PFSK-1 (cell line): Measurements from ENCODE around the gene RUNX3.

Experiments
- FOXP2 ChIP-seq: optimal IDR thresholded peaks from 2 replicates; pipeline ENCODE3; 2011; ENCODE audit warnings: borderline replicate concordance, control low read depth, inconsistent platforms; ENCODE audit not compliant: insufficient read depth; ENCODE audit errors: extremely low read length, extremely low read depth
- POLR2AphosphoS5 ChIP-seq: IDR thresholded peaks from 2 replicates; pipeline ENCODE4 v1.6.1; 2012; ENCODE audit warnings: low read depth, mild to moderate bottlenecking, control low read depth, low read length, moderate library complexity
- SIN3A ChIP-seq: IDR thresholded peaks from 2 replicates; pipeline ENCODE4 v1.6.1; 2012; ENCODE audit warnings: mild to moderate bottlenecking, low read length, moderate library complexity, borderline replicate concordance; ENCODE audit not compliant: insufficient read depth
- TAF1 ChIP-seq: IDR thresholded peaks from 2 replicates; pipeline ENCODE4 v1.6.1; 2012; ENCODE audit warnings: low read length, control low read depth, borderline replicate concordance; ENCODE audit not compliant: insufficient read depth
- TF ChIP-seq, protein P1 (sequence below), 2 experiments: IDR thresholded peaks; 2 replicates each; pipeline versions ENCODE4 v1.6.1 to v1.8.0; 2011 to 2012; ENCODE audit warnings: low read depth in 2 of 2, low read length in 2 of 2, control low read depth in 1 of 2, inconsistent platforms in 1 of 2, mild to moderate bottlenecking in 1 of 2, moderate library complexity in 1 of 2; ENCODE audit not compliant: insufficient read depth in 1 of 2

Gene RUNX3

DNA sequence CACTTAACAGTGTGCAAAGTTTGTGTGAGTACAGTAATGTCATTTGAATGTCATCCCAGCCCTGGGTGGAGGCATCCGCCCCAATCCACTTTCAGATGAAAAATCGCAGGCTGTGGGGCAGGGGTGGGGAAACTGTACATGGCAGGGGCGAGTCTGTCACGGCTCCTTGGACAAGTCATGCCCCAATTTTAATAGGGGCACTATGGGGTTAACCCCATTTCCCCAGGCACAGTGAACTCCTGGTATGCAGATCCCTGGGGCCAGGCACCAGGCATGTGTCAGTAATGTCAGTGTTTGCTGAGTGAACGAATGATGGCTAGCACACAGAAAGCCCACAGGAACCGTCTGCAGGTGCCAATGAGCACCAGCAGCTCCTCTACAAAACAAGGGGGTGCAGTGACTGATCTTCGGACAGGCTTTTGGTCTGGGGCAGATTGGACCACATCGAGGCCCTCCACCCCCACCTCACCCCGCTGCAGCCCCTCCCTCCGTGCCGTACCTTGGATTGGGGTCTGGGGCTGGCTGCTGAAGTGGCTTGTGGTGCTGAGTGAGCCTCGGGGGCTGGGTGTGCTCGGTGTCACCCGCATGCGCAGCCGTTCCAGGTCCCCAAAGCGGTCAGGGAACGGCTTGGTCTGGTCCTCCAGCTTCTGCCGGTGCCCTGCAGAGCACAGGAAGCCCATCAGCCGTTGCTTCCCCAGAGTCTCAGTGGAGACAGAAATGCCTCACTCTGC, 23.2 kb downstream of the RUNX3 start:
- TF ChIP-seq SIN3A (no peak), FOXP2 (no peak), POLR2AphosphoS5 (no peak), TAF1 (no peak)
- TF ChIP-seq, protein P1, sequence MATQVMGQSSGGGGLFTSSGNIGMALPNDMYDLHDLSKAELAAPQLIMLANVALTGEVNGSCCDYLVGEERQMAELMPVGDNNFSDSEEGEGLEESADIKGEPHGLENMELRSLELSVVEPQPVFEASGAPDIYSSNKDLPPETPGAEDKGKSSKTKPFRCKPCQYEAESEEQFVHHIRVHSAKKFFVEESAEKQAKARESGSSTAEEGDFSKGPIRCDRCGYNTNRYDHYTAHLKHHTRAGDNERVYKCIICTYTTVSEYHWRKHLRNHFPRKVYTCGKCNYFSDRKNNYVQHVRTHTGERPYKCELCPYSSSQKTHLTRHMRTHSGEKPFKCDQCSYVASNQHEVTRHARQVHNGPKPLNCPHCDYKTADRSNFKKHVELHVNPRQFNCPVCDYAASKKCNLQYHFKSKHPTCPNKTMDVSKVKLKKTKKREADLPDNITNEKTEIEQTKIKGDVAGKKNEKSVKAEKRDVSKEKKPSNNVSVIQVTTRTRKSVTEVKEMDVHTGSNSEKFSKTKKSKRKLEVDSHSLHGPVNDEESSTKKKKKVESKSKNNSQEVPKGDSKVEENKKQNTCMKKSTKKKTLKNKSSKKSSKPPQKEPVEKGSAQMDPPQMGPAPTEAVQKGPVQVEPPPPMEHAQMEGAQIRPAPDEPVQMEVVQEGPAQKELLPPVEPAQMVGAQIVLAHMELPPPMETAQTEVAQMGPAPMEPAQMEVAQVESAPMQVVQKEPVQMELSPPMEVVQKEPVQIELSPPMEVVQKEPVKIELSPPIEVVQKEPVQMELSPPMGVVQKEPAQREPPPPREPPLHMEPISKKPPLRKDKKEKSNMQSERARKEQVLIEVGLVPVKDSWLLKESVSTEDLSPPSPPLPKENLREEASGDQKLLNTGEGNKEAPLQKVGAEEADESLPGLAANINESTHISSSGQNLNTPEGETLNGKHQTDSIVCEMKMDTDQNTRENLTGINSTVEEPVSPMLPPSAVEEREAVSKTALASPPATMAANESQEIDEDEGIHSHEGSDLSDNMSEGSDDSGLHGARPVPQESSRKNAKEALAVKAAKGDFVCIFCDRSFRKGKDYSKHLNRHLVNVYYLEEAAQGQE (IDR thresholded peaks at IDR 0.05; ENCODE audit: insufficient read depth in 1 of 2, low read depth in 2 of 2, low read length in 2 of 2): no peak

DNA sequence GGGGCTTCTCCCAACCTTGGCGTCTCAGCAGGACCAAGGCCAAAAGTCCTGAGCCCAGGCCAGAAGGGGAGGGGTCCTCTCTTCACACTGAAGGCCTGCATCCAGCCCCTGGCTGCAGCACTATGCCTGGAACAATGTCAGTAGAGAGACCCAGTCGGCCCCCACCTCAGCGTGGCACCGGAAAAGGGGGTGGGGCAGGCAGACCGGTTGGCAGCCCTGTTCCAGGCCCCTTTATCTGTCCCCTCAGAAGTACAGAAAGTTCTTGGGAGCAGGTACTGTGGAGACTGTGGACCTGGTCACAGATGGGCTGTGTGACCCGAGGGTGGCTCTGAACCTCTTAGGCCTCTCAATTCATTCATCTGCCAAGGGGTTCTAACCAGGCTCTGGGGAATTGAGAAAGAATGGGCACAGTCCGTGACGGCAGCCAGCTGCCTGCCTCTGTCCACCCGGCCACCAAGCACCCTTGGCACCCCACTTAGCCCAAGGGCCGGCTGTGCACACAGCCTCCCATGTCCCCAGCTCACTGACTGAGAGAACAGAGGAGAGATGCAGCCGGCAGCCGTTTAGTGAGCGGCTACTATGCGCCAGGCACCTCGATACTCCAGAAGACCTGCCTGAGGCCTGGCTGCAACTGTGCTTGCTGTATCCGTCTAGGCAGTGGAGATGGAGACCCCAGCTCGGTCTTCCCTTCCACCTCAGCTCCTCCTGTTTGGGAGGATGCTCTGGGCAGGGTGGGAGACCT, 23.9 kb downstream of the RUNX3 start:
- TF ChIP-seq FOXP2: no peak
- TF ChIP-seq TAF1: no peak
- TF ChIP-seq POLR2AphosphoS5: no peak
- TF ChIP-seq, protein P1 (IDR thresholded peaks at IDR 0.05; ENCODE audit: insufficient read depth in 1 of 2, low read depth in 2 of 2, low read length in 2 of 2): no peak
- no peak for TF ChIP-seq SIN3A

DNA sequence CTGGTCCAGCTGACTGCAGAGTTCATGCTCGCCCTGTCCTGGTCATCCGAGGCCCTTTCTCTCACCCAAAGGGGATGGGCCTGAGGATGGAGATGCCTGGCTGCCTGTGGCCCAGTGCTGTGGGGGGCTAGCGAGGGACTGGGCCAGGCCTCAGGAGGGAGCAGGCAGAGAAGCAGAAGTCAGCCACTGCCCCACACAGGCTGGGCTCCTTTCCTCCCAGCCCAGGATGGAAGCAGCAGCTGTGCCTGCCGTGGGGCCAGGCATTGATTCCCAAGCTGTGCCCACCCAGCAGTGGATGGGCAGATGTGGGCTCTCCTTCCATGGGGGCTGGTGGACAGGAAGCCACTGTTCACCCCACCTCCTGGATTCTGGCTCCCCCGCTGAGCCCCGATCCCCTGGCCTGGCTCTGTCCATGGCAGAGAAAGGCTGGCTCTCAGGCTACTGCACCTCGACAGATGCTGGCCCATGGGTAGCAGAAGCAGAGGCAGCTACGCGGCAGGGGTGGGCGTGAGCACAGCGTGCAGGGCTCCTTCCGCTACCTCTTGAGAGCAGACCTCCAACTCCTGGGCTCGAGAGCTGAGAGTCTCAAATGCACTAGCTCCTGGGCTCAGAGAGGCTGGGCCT, 24.6 kb downstream of the RUNX3 start:
- TF ChIP-seq TAF1 (no peak), SIN3A (no peak), FOXP2 (no peak), POLR2AphosphoS5 (no peak)
- TF ChIP-seq, protein P1 (IDR thresholded peaks at IDR 0.05; ENCODE audit: insufficient read depth in 1 of 2, low read depth in 2 of 2, low read length in 2 of 2): no peak

DNA sequence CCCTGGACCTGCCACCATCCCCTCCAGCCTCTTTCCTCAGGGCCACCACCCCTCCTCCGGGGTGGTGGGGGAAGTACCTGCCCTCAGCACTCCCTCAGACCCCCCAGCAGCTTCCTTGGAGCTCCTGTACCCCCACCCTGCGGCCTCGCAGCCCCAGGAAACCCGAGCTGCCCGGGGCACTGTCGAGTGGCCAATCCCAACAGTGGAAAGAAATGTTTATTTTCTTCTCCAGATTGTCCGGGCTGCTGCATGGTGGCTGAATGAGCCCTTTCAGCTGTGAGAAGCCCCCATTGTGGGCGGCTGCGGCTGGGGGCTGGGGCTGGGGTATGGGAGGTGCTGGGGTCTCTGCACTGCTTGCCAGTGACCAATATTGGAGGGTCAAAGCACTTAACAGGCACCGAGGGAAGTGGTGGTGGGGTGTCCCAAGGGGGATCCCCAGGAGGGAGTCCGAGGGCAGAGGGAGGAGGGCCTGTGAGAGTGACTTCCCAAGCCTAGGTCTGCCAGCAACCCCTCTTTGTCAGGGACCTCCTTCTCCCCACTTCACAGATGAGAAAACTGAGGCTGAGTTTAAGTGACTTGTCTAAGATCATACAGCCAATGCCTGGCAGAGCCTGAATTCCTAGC, 25.2 kb downstream of the RUNX3 start:
- TF ChIP-seq POLR2AphosphoS5: no peak
- TF ChIP-seq, protein P1 (IDR thresholded peaks at IDR 0.05; ENCODE audit: insufficient read depth in 1 of 2, low read depth in 2 of 2, low read length in 2 of 2): no peak
- TF ChIP-seq TAF1: no peak
- no peak for TF ChIP-seq FOXP2
- TF ChIP-seq SIN3A: no peak
